Measurements from ENCODE around the gene ARL8A. TPM values are rescaled to one million over a fixed set of nuclear protein-coding genes. Genes with fewer than 3 reads are reported as not detected.

The ARL8A gene
- total and polyA plus RNA-seq, 2 of the 4 experiments (the other 2 are of a cell fraction), result 18.1 to 30.7 TPM

DNA sequence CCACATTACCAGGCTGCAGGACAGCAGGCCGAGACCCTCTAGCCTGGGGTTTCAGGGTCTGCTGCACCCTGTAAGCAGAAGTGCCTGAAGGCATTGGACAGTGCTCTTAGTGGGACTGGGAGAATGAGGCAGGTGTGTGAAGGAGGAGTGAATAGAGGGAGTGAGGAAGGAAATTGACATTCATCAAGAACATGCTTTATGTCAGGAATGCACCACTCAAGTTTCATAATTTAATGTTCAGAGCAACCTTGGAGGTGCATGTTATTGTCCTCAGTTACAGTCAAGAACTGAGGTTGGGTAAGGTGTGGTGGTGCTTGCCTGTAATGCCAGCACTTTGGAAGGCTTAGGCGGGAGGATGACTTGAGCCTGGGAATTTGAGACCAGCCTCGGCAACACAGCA is 33.6 kb downstream of the ARL8A start:
- no peak overlapping the region for H4K8ac ChIP-seq (ENCODE audit: low read depth in 2 of 2, low read length in 2 of 2)
- no peak overlapping the region for H3K18ac ChIP-seq (ENCODE audit: low read depth, low read length)
- in situ Hi-C loops (cut with MboI; ENCODE audit: low sequenced_read_pairs) (no loop called here), intact Hi-C loops (cut with micrococcal nuclease) (loop anchor here (10.0 kb wide), 1 partner anchor 226 kb away; the partner anchor contains the start of gene SHISA4), dilution Hi-C loops (cut with HindIII; ENCODE audit: low sequenced_read_pairs, unreplicated experiment) (no loop called here)
- H2AK5ac ChIP-seq (ENCODE audit: low read depth, low read length), result no peak overlapping the region
- H2AK9ac ChIP-seq (replicated peaks; ENCODE audit: low read depth, low read length, poor library complexity), result no peak overlapping the region
- H3K14ac ChIP-seq (replicated peaks; ENCODE audit: low read depth, low read length), result no peak overlapping the region
- peaks cover under 1% of the 10 kb centered on the region; the same call in 1 of the 2 replicates for H3K9me1 ChIP-seq (ENCODE audit: insufficient read depth, low read length)
- TF ChIP-seq FOS (IDR thresholded peaks at IDR 0.05; ENCODE audit: low read depth, low read length) (no peak), MAZ (IDR thresholded peaks at IDR 0.05; ENCODE audit: borderline replicate concordance, low read depth, low read length) (no peak), MAFK (IDR thresholded peaks at IDR 0.05; ENCODE audit: low read depth, low read length) (no peak), RFX5 (IDR thresholded peaks at IDR 0.05; ENCODE audit: low read depth, low read length) (no peak), RAD21 (IDR thresholded peaks at IDR 0.05; ENCODE audit: low read length) (no peak), CHD1 (IDR thresholded peaks at IDR 0.05; ENCODE audit: low read depth, low read length) (no peak), NFE2L2 (IDR thresholded peaks at IDR 0.05; ENCODE audit: low read depth, low read length) (no peak), SMC3 (IDR thresholded peaks at IDR 0.05; ENCODE audit: low read depth, low read length) (no peak), CEBPB (IDR thresholded peaks at IDR 0.05; ENCODE audit: low read depth, low read length) (no peak), MXI1 (IDR thresholded peaks at IDR 0.05; ENCODE audit: borderline replicate concordance, low read depth, low read length) (no peak), POLR2A (IDR thresholded peaks at IDR 0.05; ENCODE audit: low read depth, low read length) (no peak), RCOR1 (IDR thresholded peaks at IDR 0.05; ENCODE audit: insufficient replicate concordance, low read length) (no peak), BHLHE40 (IDR thresholded peaks at IDR 0.05; ENCODE audit: low read depth, low read length) (no peak)
- TF ChIP-seq, protein P1, sequence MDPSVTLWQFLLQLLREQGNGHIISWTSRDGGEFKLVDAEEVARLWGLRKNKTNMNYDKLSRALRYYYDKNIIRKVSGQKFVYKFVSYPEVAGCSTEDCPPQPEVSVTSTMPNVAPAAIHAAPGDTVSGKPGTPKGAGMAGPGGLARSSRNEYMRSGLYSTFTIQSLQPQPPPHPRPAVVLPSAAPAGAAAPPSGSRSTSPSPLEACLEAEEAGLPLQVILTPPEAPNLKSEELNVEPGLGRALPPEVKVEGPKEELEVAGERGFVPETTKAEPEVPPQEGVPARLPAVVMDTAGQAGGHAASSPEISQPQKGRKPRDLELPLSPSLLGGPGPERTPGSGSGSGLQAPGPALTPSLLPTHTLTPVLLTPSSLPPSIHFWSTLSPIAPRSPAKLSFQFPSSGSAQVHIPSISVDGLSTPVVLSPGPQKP (IDR thresholded peaks at IDR 0.05; ENCODE audit: borderline replicate concordance, low read depth, low read length), result no peak
- TF ChIP-seq, protein P2, sequence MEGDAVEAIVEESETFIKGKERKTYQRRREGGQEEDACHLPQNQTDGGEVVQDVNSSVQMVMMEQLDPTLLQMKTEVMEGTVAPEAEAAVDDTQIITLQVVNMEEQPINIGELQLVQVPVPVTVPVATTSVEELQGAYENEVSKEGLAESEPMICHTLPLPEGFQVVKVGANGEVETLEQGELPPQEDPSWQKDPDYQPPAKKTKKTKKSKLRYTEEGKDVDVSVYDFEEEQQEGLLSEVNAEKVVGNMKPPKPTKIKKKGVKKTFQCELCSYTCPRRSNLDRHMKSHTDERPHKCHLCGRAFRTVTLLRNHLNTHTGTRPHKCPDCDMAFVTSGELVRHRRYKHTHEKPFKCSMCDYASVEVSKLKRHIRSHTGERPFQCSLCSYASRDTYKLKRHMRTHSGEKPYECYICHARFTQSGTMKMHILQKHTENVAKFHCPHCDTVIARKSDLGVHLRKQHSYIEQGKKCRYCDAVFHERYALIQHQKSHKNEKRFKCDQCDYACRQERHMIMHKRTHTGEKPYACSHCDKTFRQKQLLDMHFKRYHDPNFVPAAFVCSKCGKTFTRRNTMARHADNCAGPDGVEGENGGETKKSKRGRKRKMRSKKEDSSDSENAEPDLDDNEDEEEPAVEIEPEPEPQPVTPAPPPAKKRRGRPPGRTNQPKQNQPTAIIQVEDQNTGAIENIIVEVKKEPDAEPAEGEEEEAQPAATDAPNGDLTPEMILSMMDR (conservative IDR thresholded peaks at IDR 0.05; ENCODE audit: low read depth, low read length), result no peak
- TF ChIP-seq, protein P3, sequence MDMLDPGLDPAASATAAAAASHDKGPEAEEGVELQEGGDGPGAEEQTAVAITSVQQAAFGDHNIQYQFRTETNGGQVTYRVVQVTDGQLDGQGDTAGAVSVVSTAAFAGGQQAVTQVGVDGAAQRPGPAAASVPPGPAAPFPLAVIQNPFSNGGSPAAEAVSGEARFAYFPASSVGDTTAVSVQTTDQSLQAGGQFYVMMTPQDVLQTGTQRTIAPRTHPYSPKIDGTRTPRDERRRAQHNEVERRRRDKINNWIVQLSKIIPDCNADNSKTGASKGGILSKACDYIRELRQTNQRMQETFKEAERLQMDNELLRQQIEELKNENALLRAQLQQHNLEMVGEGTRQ (IDR thresholded peaks at IDR 0.05; ENCODE audit: low read depth, low read length), result no peak
- no peak overlapping the region for H3K56ac ChIP-seq (ENCODE audit: extremely low read depth, insufficient read depth, low read length)
- no peak overlapping the region for H3K4me3 ChIP-seq (ENCODE audit: insufficient read depth, low read depth, low read length)
- ATAC-seq (ENCODE audit: low read depth) (no peak), DNase-seq (no peak)
- CTCF ChIA-PET, result no interaction called here
- no peak overlapping the region for H4K5ac ChIP-seq (ENCODE audit: low read depth, low read length)
- H4K91ac ChIP-seq (ENCODE audit: insufficient read depth, low read depth, low read length), result no peak overlapping the region
- H3K9ac ChIP-seq (ENCODE audit: low read depth, low read length), result no peak overlapping the region
- H4K20me1 ChIP-seq (ENCODE audit: insufficient read depth, low read length), result no peaks in the 10 kb centered on the region
- no peak overlapping the region for H3K23ac ChIP-seq (ENCODE audit: low read depth, low read length)
- H3K27me3 ChIP-seq (ENCODE audit: control insufficient read depth, insufficient read depth, low read length), result peaks cover 2% of the 10 kb centered on the region; the same call in 1 of the 2 replicates
- BruUV-seq (replicated peaks), result no TSS peak
- POLR2A ChIA-PET (ENCODE audit: unreplicated experiment), result no interaction called here
- H2BK5ac ChIP-seq (ENCODE audit: low read depth, low read length, poor library complexity, severe bottlenecking), result no peak overlapping the region
- H3K27ac ChIP-seq (ENCODE audit: insufficient read depth, low read length), result no peak overlapping the region
- H3K9me3 ChIP-seq (ENCODE audit: control insufficient read depth, insufficient read depth, low read length), result no peaks in the 10 kb centered on the region
- H2BK20ac ChIP-seq (ENCODE audit: low read depth, low read length), result no peak overlapping the region
- H3K4ac ChIP-seq (ENCODE audit: low read depth, low read length), result no peak overlapping the region
- H3K79me1 ChIP-seq (ENCODE audit: low read depth in 1 of 2, low read length in 2 of 2), result no peaks in the 10 kb centered on the region
- H2BK15ac ChIP-seq (ENCODE audit: low read depth, low read length), result no peak overlapping the region
- H3K4me2 ChIP-seq (ENCODE audit: low read depth, low read length), result no peak overlapping the region
- H2BK120ac ChIP-seq (ENCODE audit: low read depth, low read length), result no peak overlapping the region
- no peak overlapping the region for H2AFZ ChIP-seq (replicated peaks; ENCODE audit: low read length, poor library complexity)
- H3K4me1 ChIP-seq (ENCODE audit: control insufficient read depth, insufficient read depth, low read length), result peaks cover 6% of the 10 kb centered on the region; the same call in 1 of the 2 replicates
- 100% methylated on average over 1 of the region's 3 CpGs; no CpG with 5 or more reads in 1 of the 2 experiments for WGBS, 2 experiments (ENCODE audit: extremely low coverage in 2 of 2, insufficient read length in 1 of 2)
- no peaks in the 10 kb centered on the region for H3K36me3 ChIP-seq (ENCODE audit: control insufficient read depth, insufficient read depth, low read length)

Measured in IMR-90 (cell line).